IPS DF 6.9 (cell line): ENCODE results near the gene DOCK7.

Source experiments
- DNase-seq: peaks from one replicate; pipeline ENCODE4 v3.0.0-alpha.2; 2013; ENCODE audit warnings: low read depth, low spot score
- H3K27ac ChIP-seq: one replicate; pipeline ENCODE4 v1.5.1; 2013; ENCODE audit warnings: low read length, control low read depth
- H3K27me3 ChIP-seq: 2 replicates; pipeline ENCODE4 v1.6.1; 2013; ENCODE audit warnings: mild to moderate bottlenecking, low read length; ENCODE audit not compliant: control insufficient read depth, insufficient read depth
- H3K36me3 ChIP-seq: 2 replicates; pipeline ENCODE4 v1.6.1; 2013; ENCODE audit warnings: low read length; ENCODE audit not compliant: control insufficient read depth, insufficient read depth
- H3K4me1 ChIP-seq: 2 replicates; pipeline ENCODE4 v1.6.1; 2013; ENCODE audit warnings: low read length; ENCODE audit not compliant: control insufficient read depth, insufficient read depth
- H3K4me3 ChIP-seq: 2 replicates; pipeline ENCODE4 v1.5.1; 2013; ENCODE audit warnings: mild to moderate bottlenecking, low read length
- H3K9me3 ChIP-seq: 2 replicates; pipeline ENCODE4 v1.6.1; 2013; ENCODE audit warnings: low read length, inconsistent platforms; ENCODE audit not compliant: control insufficient read depth, insufficient read depth
- WGBS: extraction: QIAGEN DNeasy Blood & Tissue Kit; methylation state at CpG from one replicate; pipeline ENCODE4 v1.1.7; 2013; ENCODE audit warnings: mixed read lengths, missing lambda C conversion rate; ENCODE audit not compliant: insufficient read length, insufficient coverage; 5-methylcytosine and 5-hydroxymethylcytosine counted together

DOCK7 gene

GRCh38 chr1:62500210-62500609, 188.0 kb downstream of the DOCK7 start:
- Histone ChIP-seq H3K36me3 (no peaks in the 10 kb centered on the region), H3K27me3 (no peaks in the 10 kb centered on the region), H3K4me1 (no peaks in the 10 kb centered on the region), H3K27ac (no peak overlapping the region), H3K4me3 (no peak overlapping the region), H3K9me3 (no peaks in the 10 kb centered on the region)
- no peak for DNase-seq

GRCh38 chr1:62494137-62494536, 194.0 kb downstream of the DOCK7 start:
- Histone ChIP-seq H3K9me3 (no peaks in the 10 kb centered on the region), H3K27me3 (no peaks in the 10 kb centered on the region), H3K36me3 (no peaks in the 10 kb centered on the region), H3K4me3 (no peak overlapping the region), H3K4me1 (no peaks in the 10 kb centered on the region), H3K27ac (no peak overlapping the region)
- no CpG with 5 or more reads among the region's 4 CpGs for WGBS
- DNase-seq: no peak

- Histone ChIP-seq H3K9me3 (no peaks in the 10 kb centered on the region), H3K4me1 (no peaks in the 10 kb centered on the region), H3K36me3 (no peaks in the 10 kb centered on the region), H3K27ac (no peak overlapping the region), H3K27me3 (no peaks in the 10 kb centered on the region), H3K4me3 (no peak overlapping the region)
- WGBS: 100% methylated on average over 2 of the region's 3 CpGs
- DNase-seq: no peak
Observed at GRCh38 chr1:62493656-62494055, 194.5 kb downstream of the DOCK7 start.

GRCh38 chr1:62492521-62492920, 195.7 kb downstream of the DOCK7 start:
- Histone ChIP-seq H3K4me3 (no peak overlapping the region), H3K27ac (no peak overlapping the region), H3K27me3 (no peaks in the 10 kb centered on the region), H3K36me3 (no peaks in the 10 kb centered on the region; the same call in 1 of the 2 replicates), H3K9me3 (no peaks in the 10 kb centered on the region), H3K4me1 (no peaks in the 10 kb centered on the region)
- DNase-seq: no peak
- no CpG with 5 or more reads among the region's 2 CpGs for WGBS

- Histone ChIP-seq H3K4me1 (no peaks in the 10 kb centered on the region), H3K36me3 (no peaks in the 10 kb centered on the region; the same call in 1 of the 2 replicates), H3K9me3 (no peaks in the 10 kb centered on the region), H3K27ac (no peak overlapping the region), H3K4me3 (no peak overlapping the region), H3K27me3 (no peaks in the 10 kb centered on the region)
- no CpG with 5 or more reads among the region's 2 CpGs for WGBS
- DNase-seq: no peak
Observed at GRCh38 chr1:62487956-62488355, 200.2 kb downstream of the DOCK7 start.

- no peaks in the 10 kb centered on the region; the same call in 1 of the 2 replicates for H3K36me3 ChIP-seq
- no CpG with 5 or more reads among the region's 5 CpGs for WGBS
- H3K4me1 ChIP-seq: no peaks in the 10 kb centered on the region
- DNase-seq: no peak
- no peak overlapping the region for H3K4me3 ChIP-seq
- H3K9me3 ChIP-seq: no peaks in the 10 kb centered on the region
- no peak overlapping the region for H3K27ac ChIP-seq
- no peaks in the 10 kb centered on the region for H3K27me3 ChIP-seq
Observed at GRCh38 chr1:62484824-62485468, 203.2 kb downstream of the DOCK7 start.

- no peak overlapping the region for H3K27ac ChIP-seq
- H3K9me3 ChIP-seq: no peaks in the 10 kb centered on the region
- DNase-seq: no peak
- WGBS: no CpG with 5 or more reads among the region's 3 CpGs
- no peaks in the 10 kb centered on the region for H3K36me3 ChIP-seq
- no peak overlapping the region for H3K4me3 ChIP-seq
- H3K4me1 ChIP-seq: no peaks in the 10 kb centered on the region
- no peaks in the 10 kb centered on the region for H3K27me3 ChIP-seq
Observed at GRCh38 chr1:62481681-62482080, 206.5 kb downstream of the DOCK7 start.

GRCh38 chr1:62476525-62477219, 211.5 kb downstream of the DOCK7 start:
- H3K9me3 ChIP-seq: no peaks in the 10 kb centered on the region
- H3K4me3 ChIP-seq: no peak overlapping the region
- 100% methylated on average over 1 of the region's 3 CpGs for WGBS
- DNase-seq: no peak
- no peak overlapping the region for H3K27ac ChIP-seq
- no peaks in the 10 kb centered on the region for H3K36me3 ChIP-seq
- H3K27me3 ChIP-seq: no peaks in the 10 kb centered on the region
- H3K4me1 ChIP-seq: no peaks in the 10 kb centered on the region

GRCh38 chr1:62467092-62467491, 221.1 kb downstream of the DOCK7 start:
- DNase-seq: no peak
- peaks cover 2% of the 10 kb centered on the region; the same call in 1 of the 2 replicates for H3K36me3 ChIP-seq
- H3K4me3 ChIP-seq: no peak overlapping the region

GRCh38 chr1:62462370-62462769, 225.8 kb downstream of the DOCK7 start:
- H3K27ac ChIP-seq: no peak overlapping the region
- no CpG with 5 or more reads among the region's 3 CpGs for WGBS
- no peak for DNase-seq
- H3K36me3 ChIP-seq: no peaks in the 10 kb centered on the region
- H3K27me3 ChIP-seq: no peaks in the 10 kb centered on the region
- no peak overlapping the region for H3K4me3 ChIP-seq
- H3K4me1 ChIP-seq: no peaks in the 10 kb centered on the region
- H3K9me3 ChIP-seq: no peaks in the 10 kb centered on the region

More at GRCh38 chr1:62467092-62467491, 221.1 kb downstream of the DOCK7 start:
- no peaks in the 10 kb centered on the region for H3K9me3 ChIP-seq
- no peaks in the 10 kb centered on the region for H3K27me3 ChIP-seq
- no peaks in the 10 kb centered on the region for H3K4me1 ChIP-seq
- H3K27ac ChIP-seq: no peak overlapping the region

- Histone ChIP-seq H3K27ac (no peak overlapping the region), H3K4me3 (no peak overlapping the region), H3K27me3 (no peaks in the 10 kb centered on the region), H3K4me1 (no peaks in the 10 kb centered on the region), H3K9me3 (no peaks in the 10 kb centered on the region), H3K36me3 (no peaks in the 10 kb centered on the region)
- no CpG with 5 or more reads among the region's 7 CpGs for WGBS
- no peak for DNase-seq
Observed at GRCh38 chr1:62457955-62458354, 230.2 kb downstream of the DOCK7 start.
